ENCODE results near the gene GDPD5.

The GDPD5 gene

GRCh38 chr11:75491465-75491864, 34.3 kb downstream of the GDPD5 start:
- no peak overlapping the region for H3K4me3 ChIP-seq (replicated peaks; ENCODE audit: low read depth, low read length)
- DNase-seq (ENCODE audit: low read depth): no peak
- TF ChIP-seq CTCF (IDR thresholded peaks at IDR 0.05; ENCODE audit: low read length, missing control alignments): no peak

GRCh38 chr11:75490221-75491181, 35.2 kb downstream of the GDPD5 start:
- no peak overlapping the region for H3K4me3 ChIP-seq (replicated peaks; ENCODE audit: low read depth, low read length)
- no peak for TF ChIP-seq CTCF (IDR thresholded peaks at IDR 0.05; ENCODE audit: low read length, missing control alignments)
- DNase-seq (ENCODE audit: low read depth): peak; percentile 33

- TF ChIP-seq CTCF (IDR thresholded peaks at IDR 0.05; ENCODE audit: low read length, missing control alignments): no peak
- no peak for DNase-seq (ENCODE audit: low read depth)
- H3K4me3 ChIP-seq (replicated peaks; ENCODE audit: low read depth, low read length): no peak overlapping the region
Measured at GRCh38 chr11:75487365-75487764, 38.4 kb downstream of the GDPD5 start.

- no peak for TF ChIP-seq CTCF (IDR thresholded peaks at IDR 0.05; ENCODE audit: low read length, missing control alignments)
- DNase-seq (ENCODE audit: low read depth): no peak
- no peak overlapping the region for H3K4me3 ChIP-seq (replicated peaks; ENCODE audit: low read depth, low read length)
Measured at GRCh38 chr11:75485742-75486141, 40.0 kb downstream of the GDPD5 start.

- no peak overlapping the region for H3K4me3 ChIP-seq (replicated peaks; ENCODE audit: low read depth, low read length)
- TF ChIP-seq CTCF (IDR thresholded peaks at IDR 0.05; ENCODE audit: low read length, missing control alignments): no peak
Measured at GRCh38 chr11:75482931-75483469, 42.7 kb downstream of the GDPD5 start.

GRCh38 chr11:75481922-75482606, 43.7 kb downstream of the GDPD5 start:
- DNase-seq (ENCODE audit: low read depth): no peak
- no peak for TF ChIP-seq CTCF (IDR thresholded peaks at IDR 0.05; ENCODE audit: low read length, missing control alignments)
- no peak overlapping the region for H3K4me3 ChIP-seq (replicated peaks; ENCODE audit: low read depth, low read length)

More at GRCh38 chr11:75482931-75483469, 42.7 kb downstream of the GDPD5 start:
- no peak for DNase-seq (ENCODE audit: low read depth)
